OCI-LY1 (cell line): ENCODE results near the gene ITGB3.

Experiments
- H2AFZ ChIP-seq: fragments of 200-600 bp; sonication (generic), shearing (Covaris generic); 2 replicates; pipeline ENCODE4 v1.6.0; 2014; ENCODE audit warnings: antibody characterized with exemption, mild to moderate bottlenecking, low read length
- H3F3A ChIP-seq: fragments of 200-600 bp; sonication (generic), shearing (Covaris generic); 2 replicates; pipeline ENCODE4 v1.6.0; 2014; ENCODE audit warnings: mild to moderate bottlenecking, antibody characterized with exemption, low read length, moderate library complexity; ENCODE audit not compliant: insufficient read depth
- H3K27ac ChIP-seq: fragments of 200-600 bp; sonication (generic); 2 replicates; pipeline ENCODE4 v1.5.1; 2014; ENCODE audit warnings: low read length, mixed run types, mild to moderate bottlenecking, low read depth; ENCODE audit not compliant: poor library complexity, severe bottlenecking
- H3K27me3 ChIP-seq: fragments of 200-600 bp; sonication (generic); 2 replicates; pipeline ENCODE4 v1.6.0; 2014; ENCODE audit warnings: antibody characterized with exemption, mild to moderate bottlenecking, low read length, moderate library complexity; ENCODE audit not compliant: insufficient read depth
- H3K36me3 ChIP-seq: fragments of 200-600 bp; sonication (generic); 2 replicates; pipeline ENCODE4 v1.6.1; 2014; ENCODE audit warnings: mild to moderate bottlenecking, antibody characterized with exemption, low read length, moderate library complexity, mixed read lengths; ENCODE audit not compliant: insufficient read depth
- H3K4me1 ChIP-seq: fragments of 200-600 bp; sonication (generic); 2 replicates; pipeline ENCODE4 v1.5.1; 2014; ENCODE audit warnings: mild to moderate bottlenecking, low read length, moderate library complexity; ENCODE audit not compliant: insufficient read depth, severe bottlenecking
- H3K4me2 ChIP-seq: fragments of 200-600 bp; sonication (generic), shearing (Covaris generic); 2 replicates; pipeline ENCODE4 v1.6.1; 2014; ENCODE audit warnings: low read length
- H3K4me3 ChIP-seq: fragments of 200-600 bp; sonication (generic); 2 replicates; pipeline ENCODE4 v1.5.1; 2014; ENCODE audit warnings: low read length, low read depth, mild to moderate bottlenecking, mixed read lengths; ENCODE audit not compliant: poor library complexity, severe bottlenecking
- H3K79me2 ChIP-seq: fragments of 200-600 bp; shearing (Covaris generic); 2 replicates; pipeline ENCODE4 v1.6.1; 2016; ENCODE audit warnings: mixed run types, low read length, mixed read lengths; ENCODE audit not compliant: insufficient read depth
- H3K9ac ChIP-seq: fragments of 200-600 bp; sonication (generic), shearing (Covaris generic); 2 replicates; pipeline ENCODE4 v1.6.1; 2014; ENCODE audit warnings: mild to moderate bottlenecking, low read length, mixed read lengths
- H3K9me2 ChIP-seq: fragments of 200-600 bp; sonication (generic), shearing (Covaris generic); 2 replicates; pipeline ENCODE4 v1.6.1; 2014; ENCODE audit warnings: low read depth, mild to moderate bottlenecking, low read length, mixed read lengths
- H3K9me3 ChIP-seq: fragments of 200-600 bp; shearing (Covaris generic); 2 replicates; pipeline ENCODE4 v1.6.1; 2014; ENCODE audit warnings: low read length, mixed read lengths
- H4K20me1 ChIP-seq: fragments of 200-600 bp; sonication (generic), shearing (Covaris generic); 2 replicates; pipeline ENCODE4 v1.6.0; 2016; ENCODE audit warnings: mild to moderate bottlenecking, low read length; ENCODE audit not compliant: insufficient read depth
- EZH2 ChIP-seq: fragments of 200-600 bp; sonication (generic), shearing (Covaris generic); IDR thresholded peaks from 2 replicates; pipeline ENCODE4 v1.8.0; 2017; ENCODE audit warnings: borderline replicate concordance, mixed run types, mild to moderate bottlenecking, antibody characterized with exemption, low read length, moderate library complexity, mixed read lengths
- TF ChIP-seq, protein P1 (sequence below): fragments of 200-600 bp; sonication (generic), shearing (Covaris generic); IDR thresholded peaks from 2 replicates; pipeline ENCODE4 v1.5.1; 2017; ENCODE audit warnings: mild to moderate bottlenecking, antibody characterized with exemption, low read length, moderate library complexity, mixed read lengths

Gene ITGB3

DNA sequence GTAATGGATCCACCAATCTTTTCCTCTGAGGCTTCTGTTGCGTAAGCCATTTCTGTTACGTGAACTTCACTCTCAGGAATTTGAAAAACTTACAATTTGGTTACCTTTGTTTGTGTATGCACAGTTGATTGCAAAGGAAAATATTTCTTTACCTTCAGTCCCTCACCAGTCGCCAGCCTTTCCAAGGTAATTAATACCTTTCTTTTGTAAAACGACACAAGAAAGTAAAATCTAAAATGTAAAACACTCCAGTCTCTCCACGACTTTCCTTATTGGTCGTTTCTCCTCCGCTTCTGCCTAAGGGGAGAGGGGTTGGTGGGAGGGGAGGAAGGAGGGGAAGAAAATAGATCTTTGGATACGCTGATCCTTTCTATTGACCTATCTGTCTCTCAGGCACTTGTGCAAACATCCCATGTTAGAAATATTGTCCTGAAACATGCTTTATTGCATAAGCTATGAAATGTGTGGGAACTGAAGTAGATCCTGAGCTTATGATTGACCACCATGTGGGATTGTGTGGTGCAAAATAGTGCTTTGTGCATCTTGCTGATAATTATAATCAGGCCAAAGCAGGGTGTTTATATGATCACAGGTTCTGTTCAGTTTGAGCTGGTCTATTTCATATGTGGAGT lies 37.7 kb downstream of the ITGB3 start:
- Histone ChIP-seq H3K9me3 (no peaks in the 10 kb centered on the region), H3K27ac (no peak overlapping the region), H4K20me1 (no peaks in the 10 kb centered on the region), H3K4me1 (peaks cover 13% of the 10 kb centered on the region), H3K9me2 (no peaks in the 10 kb centered on the region), H3K36me3 (no peaks in the 10 kb centered on the region), H3K4me3 (no peak overlapping the region), H3K27me3 (no peaks in the 10 kb centered on the region; the same call in 1 of the 2 replicates), H2AFZ (no peak overlapping the region), H3K9ac (no peak overlapping the region), H3K79me2 (no peaks in the 10 kb centered on the region), H3F3A (no peaks in the 10 kb centered on the region), H3K4me2 (no peak overlapping the region)
- TF ChIP-seq, protein P1, sequence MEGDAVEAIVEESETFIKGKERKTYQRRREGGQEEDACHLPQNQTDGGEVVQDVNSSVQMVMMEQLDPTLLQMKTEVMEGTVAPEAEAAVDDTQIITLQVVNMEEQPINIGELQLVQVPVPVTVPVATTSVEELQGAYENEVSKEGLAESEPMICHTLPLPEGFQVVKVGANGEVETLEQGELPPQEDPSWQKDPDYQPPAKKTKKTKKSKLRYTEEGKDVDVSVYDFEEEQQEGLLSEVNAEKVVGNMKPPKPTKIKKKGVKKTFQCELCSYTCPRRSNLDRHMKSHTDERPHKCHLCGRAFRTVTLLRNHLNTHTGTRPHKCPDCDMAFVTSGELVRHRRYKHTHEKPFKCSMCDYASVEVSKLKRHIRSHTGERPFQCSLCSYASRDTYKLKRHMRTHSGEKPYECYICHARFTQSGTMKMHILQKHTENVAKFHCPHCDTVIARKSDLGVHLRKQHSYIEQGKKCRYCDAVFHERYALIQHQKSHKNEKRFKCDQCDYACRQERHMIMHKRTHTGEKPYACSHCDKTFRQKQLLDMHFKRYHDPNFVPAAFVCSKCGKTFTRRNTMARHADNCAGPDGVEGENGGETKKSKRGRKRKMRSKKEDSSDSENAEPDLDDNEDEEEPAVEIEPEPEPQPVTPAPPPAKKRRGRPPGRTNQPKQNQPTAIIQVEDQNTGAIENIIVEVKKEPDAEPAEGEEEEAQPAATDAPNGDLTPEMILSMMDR: no peak
- TF ChIP-seq EZH2: no peak

GRCh38 chr17:47292206-47292605 lies 38.6 kb downstream of the ITGB3 start:
- H3K9me2 ChIP-seq: no peaks in the 10 kb centered on the region

DNA sequence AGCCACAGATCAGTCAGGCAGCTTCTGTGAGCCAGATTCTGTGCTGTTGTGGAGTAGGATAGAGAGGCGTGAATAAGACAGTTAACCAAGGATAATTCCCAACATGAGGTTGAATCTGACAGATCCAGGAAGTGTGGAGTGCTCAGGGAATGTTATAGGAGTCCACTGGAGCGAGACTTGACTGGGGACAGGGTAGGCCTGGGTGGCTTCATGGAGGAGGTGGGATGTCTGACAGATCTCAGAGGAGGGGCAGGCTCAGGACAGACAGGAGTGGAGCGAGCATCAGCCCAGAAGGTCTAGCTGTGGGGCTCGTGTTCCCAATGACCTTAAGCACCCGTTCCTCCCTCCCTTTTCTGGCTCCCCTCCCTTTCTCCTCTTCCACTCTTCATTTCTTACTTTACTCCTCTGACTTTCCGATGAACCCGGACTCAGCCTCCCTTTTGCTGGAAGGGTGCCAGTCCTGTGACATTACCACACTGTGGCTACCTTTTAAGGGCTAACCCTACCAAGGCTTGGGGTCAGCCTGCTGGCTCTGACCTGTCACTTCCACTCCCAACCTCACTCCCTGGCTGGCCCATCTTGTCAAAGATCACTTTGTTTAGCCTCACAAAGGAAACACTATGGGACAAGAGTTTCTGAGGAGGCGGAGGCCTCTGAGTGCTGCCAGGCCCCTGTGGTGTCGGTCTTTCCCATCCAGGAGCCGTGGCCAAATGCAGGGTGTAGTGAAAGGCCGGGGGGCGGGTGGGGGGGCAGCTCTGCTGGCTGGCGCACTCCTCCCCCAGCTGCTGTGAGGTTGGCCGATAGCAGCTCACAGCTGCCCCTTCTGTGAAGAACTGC lies 41.6 kb downstream of the ITGB3 start:
- H2AFZ ChIP-seq: no peak overlapping the region
- H3F3A ChIP-seq: no peaks in the 10 kb centered on the region
- H3K36me3 ChIP-seq: no peaks in the 10 kb centered on the region
- no peaks in the 10 kb centered on the region for H3K9me2 ChIP-seq
- no peaks in the 10 kb centered on the region for H3K9me3 ChIP-seq
- H3K27ac ChIP-seq: no peak overlapping the region
- no peak overlapping the region for H3K4me3 ChIP-seq
- no peaks in the 10 kb centered on the region for H4K20me1 ChIP-seq
- H3K27me3 ChIP-seq: no peaks in the 10 kb centered on the region; the same call in 1 of the 2 replicates
- no peak overlapping the region for H3K9ac ChIP-seq
- no peak for TF ChIP-seq EZH2
- TF ChIP-seq, protein P1: no peak
- no peak overlapping the region for H3K4me2 ChIP-seq
- H3K79me2 ChIP-seq: no peaks in the 10 kb centered on the region
- no peaks in the 10 kb centered on the region for H3K4me1 ChIP-seq

More at GRCh38 chr17:47292206-47292605, 38.6 kb downstream of the ITGB3 start:
- Histone ChIP-seq H3F3A (no peaks in the 10 kb centered on the region), H4K20me1 (no peaks in the 10 kb centered on the region), H3K27ac (no peak overlapping the region), H2AFZ (no peak overlapping the region), H3K4me2 (no peak overlapping the region), H3K9me3 (no peaks in the 10 kb centered on the region), H3K27me3 (no peaks in the 10 kb centered on the region; the same call in 1 of the 2 replicates), H3K4me3 (no peak overlapping the region), H3K4me1 (peaks cover 5% of the 10 kb centered on the region), H3K79me2 (no peaks in the 10 kb centered on the region), H3K9ac (no peak overlapping the region), H3K36me3 (no peaks in the 10 kb centered on the region)
- TF ChIP-seq, protein P1: no peak
- no peak for TF ChIP-seq EZH2
